Mucosa of descending colon (tissue), 3 donors: ENCODE measurements around the gene RANGRF. TPM values are rescaled to one million over a fixed set of nuclear protein-coding genes. Genes with fewer than 3 reads are reported as not detected.

ENCODE experiments used
- ATAC-seq: fragments of 200-7000 bp; cut with Tn5 transposase; one replicate; pipeline ENCODE4 v1.9.1; 2020; ENCODE audit warnings: mild to moderate bottlenecking, moderate library complexity
- DNase-seq, 3 donors: peaks; one replicate each; pipeline ENCODE4 v3.0.0-alpha.2; 2020
- H3K36me3 ChIP-seq: fragments of 200-600 bp; one replicate; pipeline ENCODE4 v1.8.0; 2021; ENCODE audit warnings: low read depth, mild to moderate bottlenecking
- H3K4me1 ChIP-seq: fragments of 200-600 bp; one replicate; pipeline ENCODE4 v1.8.0; 2021; ENCODE audit warnings: low read depth, mild to moderate bottlenecking
- H3K4me3 ChIP-seq: fragments of 200-600 bp; one replicate; pipeline ENCODE4 v1.8.0; 2021; ENCODE audit warnings: mild to moderate bottlenecking
- H3K9me3 ChIP-seq: fragments of 200-600 bp; one replicate; pipeline ENCODE4 v1.8.0; 2021; ENCODE audit warnings: mild to moderate bottlenecking
- CTCF ChIP-seq: fragments of 200-600 bp; IDR thresholded peaks from one replicate; pipeline ENCODE4 v1.8.0; 2022; ENCODE audit warnings: antibody characterized with exemption, mild to moderate bottlenecking
- intact Hi-C, 2 donors: fragments of 100-400 bp; cut with DNase I in 1 of 2; cut with micrococcal nuclease in 1 of 2; formaldehyde crosslinking; loops; one replicate each; pipeline versions ENCODE4 v1.11.0 to v1.11.1; 2022; cut with DNase I, micrococcal nuclease
- total RNA-seq, 3 donors: library from RNA; stranded (reverse); fragmentation: NEBNext Ultra II Directional in 2 of 3; extraction: Animal tissue kit (Norgen Biotek cat#: 25700) in 2 of 3; gene quantifications; one replicate each; pipeline versions ENCODE4 v1.2.1 to v1.2.4, GENCODE V29; 2021 to 2023
- donor health status: DM: no; HTN: no; CAD: no; lungs with moderate emphysema.
- donor health status: DM: no; HTN: no; CAD: no.
- donor health status: DM: no; HTN: yes; CAD: no.

Gene RANGRF
- total RNA-seq, 3 donors from 2014 or later = 11.5 to 26.9 (median 15.5) TPM

DNA sequence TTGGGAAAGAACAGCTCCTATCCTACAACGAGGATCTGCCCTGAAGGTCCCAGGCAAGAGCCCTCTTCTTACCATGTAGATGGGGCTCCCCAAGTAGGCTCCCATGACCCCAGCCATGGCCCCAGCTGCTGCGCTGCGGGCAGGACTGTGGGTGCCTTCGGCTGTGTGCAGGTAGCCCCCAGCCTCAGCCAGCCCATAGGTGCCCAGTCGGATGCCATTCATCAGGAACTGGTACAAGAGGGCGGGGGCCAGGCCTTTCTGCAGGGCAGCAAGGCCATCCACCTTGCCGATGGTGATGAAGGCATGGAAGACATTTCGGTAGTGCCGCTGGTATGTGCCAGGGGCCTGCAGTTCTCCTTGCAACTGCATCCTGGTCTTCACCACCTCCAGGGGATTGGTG lies 5.9 kb downstream of the RANGRF start:
- no peak overlapping the region for H3K4me3 ChIP-seq
- H3K36me3 ChIP-seq = no peaks in the 10 kb centered on the region
- no peak for TF ChIP-seq CTCF
- DNase-seq (peak in 1 of 3 donors; percentile 37), ATAC-seq (no peak)
- peaks cover 12% of the 10 kb centered on the region for H3K4me1 ChIP-seq
- intact Hi-C loops = no loop called here
- H3K9me3 ChIP-seq = no peaks in the 10 kb centered on the region

DNA sequence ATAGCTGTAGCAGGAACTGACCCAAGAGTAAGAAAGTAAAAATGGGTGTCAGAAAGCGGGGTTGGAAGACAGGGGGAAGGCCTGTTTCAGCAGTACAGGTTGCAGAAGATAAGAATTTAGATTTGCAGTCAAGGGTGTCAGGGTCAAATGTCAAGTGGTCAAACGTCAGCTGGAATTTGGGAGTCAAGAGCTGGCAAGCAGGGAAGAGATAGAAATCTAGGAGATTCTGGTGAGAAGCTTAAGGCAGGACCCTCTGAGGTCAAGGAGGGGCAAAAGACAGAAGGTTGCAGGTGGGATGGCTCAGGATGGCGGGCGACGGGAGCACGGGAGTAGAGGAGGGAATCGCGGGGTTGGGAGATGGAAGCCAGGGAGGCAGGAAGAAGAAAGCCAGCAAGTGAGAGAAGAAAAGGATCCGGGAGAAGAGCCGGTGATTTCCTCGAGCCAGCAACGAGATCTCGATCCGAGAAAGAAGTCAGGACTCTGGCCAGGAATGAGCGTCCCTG lies 6.4 kb downstream of the RANGRF start:
- H3K36me3 ChIP-seq = no peaks in the 10 kb centered on the region
- peaks cover 7% of the 10 kb centered on the region for H3K4me1 ChIP-seq
- peak; percentile 8 for ATAC-seq
- no peak for TF ChIP-seq CTCF
- intact Hi-C loops = no loop called here
- no peak for DNase-seq
- H3K4me3 ChIP-seq = peak overlapping the region; percentile 46
- no peaks in the 10 kb centered on the region for H3K9me3 ChIP-seq

GRCh38 chr17:8300226-8300625 lies 11.8 kb downstream of the RANGRF start:
- Histone ChIP-seq H3K4me3 (no peak overlapping the region), H3K9me3 (no peaks in the 10 kb centered on the region), H3K4me1 (peaks cover 5% of the 10 kb centered on the region), H3K36me3 (no peaks in the 10 kb centered on the region)
- DNase-seq = no peak
- ATAC-seq = no peak
- intact Hi-C loops = loop anchor here in 1 of 2 donors (10.0 kb wide), 1 partner anchor 215 kb away; the partner anchor contains the start of gene ALOX12B
- no peak for TF ChIP-seq CTCF

DNA sequence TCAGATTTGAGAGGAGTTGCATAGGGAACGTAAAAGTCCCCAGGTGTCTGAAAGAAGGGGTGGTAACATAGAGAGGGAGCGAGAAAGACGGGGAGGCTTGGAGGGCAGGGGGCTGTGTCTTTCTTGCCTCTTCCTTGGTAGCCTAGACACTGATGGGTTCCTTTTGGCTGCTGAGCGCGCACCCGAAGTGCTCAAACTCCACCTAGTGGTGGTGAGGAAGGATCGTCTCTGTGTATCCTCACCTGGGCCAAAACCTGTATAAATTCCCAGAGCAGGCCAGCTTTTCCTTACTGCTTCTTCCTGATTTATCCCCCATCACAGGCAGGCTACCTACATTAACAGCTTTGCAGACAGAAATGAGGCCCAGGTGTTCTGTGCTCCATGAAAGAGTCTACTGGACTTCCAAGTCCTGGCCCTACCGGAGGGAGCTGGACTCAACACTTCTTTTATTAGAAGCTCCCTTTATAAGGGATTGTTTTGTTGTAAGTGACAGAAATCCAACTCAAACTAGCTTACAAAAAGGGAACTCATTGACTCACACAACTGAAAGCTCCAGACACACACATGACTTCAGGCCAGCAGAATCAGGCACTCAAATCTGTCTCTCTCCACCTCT lies 12.3 kb downstream of the RANGRF start:
- peak; percentile 98 for ATAC-seq
- peak; percentile 62 for TF ChIP-seq CTCF
- no peaks in the 10 kb centered on the region for H3K36me3 ChIP-seq
- peak; percentile 58 to 69 (median 65) for DNase-seq
- H3K4me1 ChIP-seq = peaks cover 5% of the 10 kb centered on the region
- H3K9me3 ChIP-seq = no peaks in the 10 kb centered on the region
- H3K4me3 ChIP-seq = no peak overlapping the region
- intact Hi-C loops = loop anchor here in 1 of 2 donors (10.0 kb wide), 1 partner anchor 216 kb away; the partner anchor contains the start of gene ALOX12B

GRCh38 chr17:8310601-8311123 lies 22.2 kb downstream of the RANGRF start:
- no peak for DNase-seq
- TF ChIP-seq CTCF = no peak
- no peaks in the 10 kb centered on the region for H3K9me3 ChIP-seq
- no peak for ATAC-seq
- H3K4me3 ChIP-seq = no peak overlapping the region
- intact Hi-C loops = no loop called here
- no peaks in the 10 kb centered on the region for H3K36me3 ChIP-seq
- H3K4me1 ChIP-seq = no peaks in the 10 kb centered on the region
